Measurements from ENCODE around the gene CXCL9.
"Not testable (repeated sequence)": the region's sequence is repeated elsewhere in the genome, so short reads cannot be mapped to it uniquely, and the experiment has no call there.

CXCL9 gene

DNA sequence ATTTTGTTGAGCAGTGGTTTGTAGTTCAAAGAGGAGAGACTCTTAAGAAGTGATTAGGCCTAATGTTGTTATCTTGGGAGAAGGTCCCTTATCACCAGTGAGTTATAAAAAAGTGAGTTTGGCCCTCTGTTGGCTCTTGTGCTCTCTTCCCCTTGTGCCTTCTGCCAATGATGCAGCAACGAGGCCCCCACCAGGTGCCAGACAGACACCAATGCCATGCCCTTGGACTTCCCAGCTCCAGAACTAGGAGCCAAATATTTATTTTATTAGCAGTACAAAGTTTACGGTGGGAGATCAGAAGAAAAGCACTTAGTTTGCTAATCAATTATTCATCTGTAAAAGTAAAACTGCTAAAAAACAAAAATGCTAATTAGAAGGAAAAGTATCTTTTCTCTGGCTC lies 43.8 kb downstream of the CXCL9 start:
- peaks cover 18% of the 10 kb centered on the region for H3K9me3 ChIP-seq (ENCODE audit: control insufficient read depth, low read length)
- no peak overlapping the region for H3K27ac ChIP-seq (ENCODE audit: low read depth, low read length, severe bottlenecking)
- no peaks in the 10 kb centered on the region for H3K4me1 ChIP-seq (ENCODE audit: control insufficient read depth, insufficient read depth, low read length, poor library complexity, severe bottlenecking)
- H3K4me3 ChIP-seq (ENCODE audit: extremely low read depth, insufficient read depth, low read length, poor library complexity, severe bottlenecking) = no peak overlapping the region
- peaks cover 94% of the 10 kb centered on the region for H3K36me3 ChIP-seq (ENCODE audit: control insufficient read depth, insufficient read depth, low read length)
- whole genome bisulfite sequencing, 2 experiments (ENCODE audit: insufficient coverage in 2 of 2) = 80% methylated on average over 1 of the region's 2 CpGs; no CpG with 5 or more reads in 1 of the 2 experiments

GRCh38 chr4:75962072-75962471 lies 45.2 kb downstream of the CXCL9 start:
- H3K27ac ChIP-seq (ENCODE audit: low read depth, low read length, severe bottlenecking); H3K4me1 ChIP-seq (ENCODE audit: control insufficient read depth, insufficient read depth, low read length, poor library complexity, severe bottlenecking); H3K4me3 ChIP-seq (ENCODE audit: extremely low read depth, insufficient read depth, low read length, poor library complexity, severe bottlenecking): not testable (repeated sequence)
- WGBS, 2 experiments (ENCODE audit: insufficient coverage in 2 of 2) = no CpG with 5 or more reads among the region's 4 CpGs
- H3K9me3 ChIP-seq (ENCODE audit: control insufficient read depth, low read length) = peaks cover 18% of the 10 kb centered on the region
- peaks cover 94% of the 10 kb centered on the region for H3K36me3 ChIP-seq (ENCODE audit: control insufficient read depth, insufficient read depth, low read length)

GRCh38 chr4:75958546-75958945 lies 48.8 kb downstream of the CXCL9 start:
- H3K27ac ChIP-seq (ENCODE audit: low read depth, low read length, severe bottlenecking); H3K4me3 ChIP-seq (ENCODE audit: extremely low read depth, insufficient read depth, low read length, poor library complexity, severe bottlenecking); H3K4me1 ChIP-seq (ENCODE audit: control insufficient read depth, insufficient read depth, low read length, poor library complexity, severe bottlenecking); H3K9me3 ChIP-seq (ENCODE audit: control insufficient read depth, low read length): not testable (repeated sequence)
- 89 to 97% methylated on average over 1 to 3 of the region's 7 CpGs for WGBS, 2 experiments (ENCODE audit: insufficient coverage in 2 of 2)
- H3K36me3 ChIP-seq (ENCODE audit: control insufficient read depth, insufficient read depth, low read length) = peaks cover 85% of the 10 kb centered on the region

- peaks cover 79% of the 10 kb centered on the region for H3K36me3 ChIP-seq (ENCODE audit: control insufficient read depth, insufficient read depth, low read length)
- H3K27ac ChIP-seq (ENCODE audit: low read depth, low read length, severe bottlenecking); H3K4me3 ChIP-seq (ENCODE audit: extremely low read depth, insufficient read depth, low read length, poor library complexity, severe bottlenecking); H3K4me1 ChIP-seq (ENCODE audit: control insufficient read depth, insufficient read depth, low read length, poor library complexity, severe bottlenecking); H3K9me3 ChIP-seq (ENCODE audit: control insufficient read depth, low read length): not testable (repeated sequence)
- WGBS, 2 experiments (ENCODE audit: insufficient coverage in 2 of 2) = 96 to 98% methylated on average over 4 of the region's 5 CpGs
Measured at GRCh38 chr4:75954811-75955210, 52.5 kb downstream of the CXCL9 start.

- Histone ChIP-seq H3K4me1 (ENCODE audit: control insufficient read depth, insufficient read depth, low read length, poor library complexity, severe bottlenecking) (peaks cover 4% of the 10 kb centered on the region), H3K9me3 (ENCODE audit: control insufficient read depth, low read length) (no peaks in the 10 kb centered on the region), H3K36me3 (ENCODE audit: control insufficient read depth, insufficient read depth, low read length) (peaks cover 80% of the 10 kb centered on the region), H3K27ac (ENCODE audit: low read depth, low read length, severe bottlenecking) (no peak overlapping the region), H3K4me3 (ENCODE audit: extremely low read depth, insufficient read depth, low read length, poor library complexity, severe bottlenecking) (no peak overlapping the region)
- 86 to 100% methylated on average over 1 of the region's 2 CpGs for WGBS, 2 experiments (ENCODE audit: insufficient coverage in 2 of 2)
Measured at GRCh38 chr4:75953509-75953908, 53.8 kb downstream of the CXCL9 start.

Data from mesodermal cell (in vitro differentiated cells).